Caco-2 (cell line): ENCODE data around the gene ITPRIP. TPM values are rescaled to one million over a fixed set of nuclear protein-coding genes. Genes with fewer than 3 reads are reported as not detected.

Experiments used
- BruUV-seq: library from RNA; stranded (reverse); fragments of 400-500 nt; replicated peaks from 2 replicates; lab custom pipeline; 2021; lab: Mats Ljungman, UMichigan
- CTCF ChIA-PET: fragments of 300-600 bp; sonication (Branson Sonifier 250); formaldehyde crosslinking; loops from one replicate; lab custom pipeline; 2022; ENCODE audit warnings: antibody characterized with exemption; lab: Charles Lee
- POLR2A ChIA-PET: fragments of 300-600 bp; sonication (Branson Sonifier 250); formaldehyde crosslinking; loops from one replicate; lab custom pipeline; 2022; ENCODE audit warnings: antibody characterized with exemption; lab: Charles Lee
- DNase-seq, 2 experiments: peaks; one replicate each; pipeline versions ENCODE4 v3.0.0 to v3.0.0-alpha.2; 2020 to 2022
- H3K27me3 ChIP-seq: replicated peaks from 2 replicates; pipeline ENCODE4 v1.6.0; 2011; ENCODE audit warnings: low read length; ENCODE audit not compliant: control insufficient read depth, insufficient read depth
- H3K36me3 ChIP-seq: 2 replicates; pipeline ENCODE4 v1.5.1; 2011; ENCODE audit warnings: low read length; ENCODE audit not compliant: control insufficient read depth, insufficient read depth
- H3K4me1 ChIP-seq: fragments of 250-450 bp; sonication (Bioruptor Pico); 2 replicates; pipeline ENCODE4 v1.5.1; 2020; ENCODE audit warnings: mild to moderate bottlenecking
- H3K4me3 ChIP-seq: 2 replicates; pipeline ENCODE4 v1.5.1; 2011; ENCODE audit warnings: low read depth, mild to moderate bottlenecking, control low read depth, low read length
- H3K9me3 ChIP-seq: fragments of 250-450 bp; sonication (Bioruptor Pico); 2 replicates; pipeline ENCODE4 v1.5.1; 2020; ENCODE audit warnings: mild to moderate bottlenecking, moderate library complexity
- H3K27ac Mint-ChIP-seq: one replicate; pipeline ENCODE4 v1.8.0; 2022; ENCODE audit warnings: mixed read lengths; ENCODE audit not compliant: unreplicated experiment
- H3K27me3 Mint-ChIP-seq: one replicate; pipeline ENCODE4 v1.8.0; 2022; ENCODE audit warnings: mixed read lengths; ENCODE audit not compliant: insufficient read depth, unreplicated experiment
- H3K36me3 Mint-ChIP-seq: one replicate; pipeline ENCODE4 v1.8.0; 2022; ENCODE audit warnings: mild to moderate bottlenecking, mixed read lengths; ENCODE audit not compliant: insufficient read depth, unreplicated experiment
- H3K4me1 Mint-ChIP-seq: one replicate; pipeline ENCODE4 v1.8.0; 2022; ENCODE audit warnings: low read depth, mixed read lengths; ENCODE audit not compliant: unreplicated experiment
- H3K4me3 Mint-ChIP-seq: one replicate; pipeline ENCODE4 v1.8.0; 2022; ENCODE audit warnings: mild to moderate bottlenecking, moderate library complexity, mixed read lengths; ENCODE audit not compliant: unreplicated experiment
- H3K9me3 Mint-ChIP-seq: one replicate; pipeline ENCODE4 v1.8.0; 2022; ENCODE audit warnings: mixed read lengths; ENCODE audit not compliant: unreplicated experiment
- CTCF ChIP-seq, 2 experiments: fragments of 200-600 bp in 1 of 2; IDR thresholded peaks; 1 replicate in 1 of 2; 2 replicates in 1 of 2; pipeline versions ENCODE4 v1.5.1 to v1.8.0; 2011 to 2022; ENCODE audit warnings: antibody characterized with exemption in 1 of 2, control low read depth in 1 of 2, inconsistent platforms in 1 of 2, low read depth in 1 of 2, low read length in 1 of 2, mild to moderate bottlenecking in 1 of 2, moderate library complexity in 1 of 2; ENCODE audit not compliant: insufficient read depth in 1 of 2, severe bottlenecking in 1 of 2, unreplicated experiment in 1 of 2
- intact Hi-C: fragments of 100-400 bp; cut with micrococcal nuclease; formaldehyde crosslinking; loops from one replicate; pipeline ENCODE4 v1.10.0; 2022; ENCODE audit not compliant: unreplicated experiment
- total RNA-seq: library from RNA; stranded (reverse); gene quantifications from 2 replicates; pipeline ENCODE4 v1.2.3, GENCODE V29; 2022

The ITPRIP gene
- total RNA-seq, 1 experiment from 2014 or later = 3.1 TPM

- Histone ChIP-seq H3K4me1 (no peaks in the 10 kb centered on the region), H3K27me3 (no peaks in the 10 kb centered on the region), H3K9me3 (peaks cover 5% of the 10 kb centered on the region), H3K36me3 (no peaks in the 10 kb centered on the region), H3K4me3 (no peak overlapping the region)
- H3K27me3 Mint-ChIP-seq = peaks cover 15% of the 10 kb centered on the region
- no peak for TF ChIP-seq CTCF (IDR thresholded peaks at IDR 0.05; ENCODE audit: insufficient read depth in 1 of 2, low read depth in 1 of 2, low read length in 1 of 2, severe bottlenecking in 1 of 2, unreplicated experiment in 1 of 2)
- H3K4me3 Mint-ChIP-seq = no peak overlapping the region
- H3K27ac Mint-ChIP-seq = no peak overlapping the region
- ChIA-PET CTCF (no interaction called here), POLR2A (no interaction called here)
- intact Hi-C loops = no loop called here
- BruUV-seq = no TSS peak
- no peak for DNase-seq
- H3K4me1 Mint-ChIP-seq = no peaks in the 10 kb centered on the region
- no peaks in the 10 kb centered on the region for H3K36me3 Mint-ChIP-seq
- H3K9me3 Mint-ChIP-seq = no peaks in the 10 kb centered on the region
These were observed 33.5 kb upstream of the ITPRIP start for GRCh38 chr10:104371753-104372152.

- ChIA-PET CTCF (interaction anchor here (0.7 kb wide), 1 partner anchor 62 kb away, joined by 3 read pairs; no protein-coding TSS in a partner anchor), POLR2A (no interaction called here)
- Histone ChIP-seq H3K9me3 (peaks cover 12% of the 10 kb centered on the region), H3K4me1 (no peaks in the 10 kb centered on the region), H3K27me3 (no peaks in the 10 kb centered on the region), H3K4me3 (no peak overlapping the region), H3K36me3 (no peaks in the 10 kb centered on the region)
- H3K9me3 Mint-ChIP-seq = no peaks in the 10 kb centered on the region
- H3K36me3 Mint-ChIP-seq = no peaks in the 10 kb centered on the region
- no TSS peak for BruUV-seq
- no peak for DNase-seq
- peaks cover 3% of the 10 kb centered on the region for H3K27me3 Mint-ChIP-seq
- no peak overlapping the region for H3K4me3 Mint-ChIP-seq
- no peaks in the 10 kb centered on the region for H3K4me1 Mint-ChIP-seq
- H3K27ac Mint-ChIP-seq = no peak overlapping the region
- no peak for TF ChIP-seq CTCF (IDR thresholded peaks at IDR 0.05; ENCODE audit: insufficient read depth in 1 of 2, low read depth in 1 of 2, low read length in 1 of 2, severe bottlenecking in 1 of 2, unreplicated experiment in 1 of 2)
- intact Hi-C loops = no loop called here
These were observed 30.1 kb upstream of the ITPRIP start for GRCh38 chr10:104368381-104368780.

- Mint-ChIP-seq H3K27me3 (peaks cover 3% of the 10 kb centered on the region), H3K4me1 (no peaks in the 10 kb centered on the region), H3K9me3 (no peaks in the 10 kb centered on the region), H3K4me3 (no peak overlapping the region), H3K36me3 (no peaks in the 10 kb centered on the region), H3K27ac (no peak overlapping the region)
- BruUV-seq = no TSS peak
- intact Hi-C loops = no loop called here
- ChIA-PET POLR2A (no interaction called here), CTCF (interaction anchor here (0.7 kb wide), 1 partner anchor 62 kb away, joined by 3 read pairs; no protein-coding TSS in a partner anchor)
- TF ChIP-seq CTCF (IDR thresholded peaks at IDR 0.05; ENCODE audit: insufficient read depth in 1 of 2, low read depth in 1 of 2, low read length in 1 of 2, severe bottlenecking in 1 of 2, unreplicated experiment in 1 of 2) = no peak
- Histone ChIP-seq H3K27me3 (no peaks in the 10 kb centered on the region), H3K36me3 (no peaks in the 10 kb centered on the region), H3K4me1 (no peaks in the 10 kb centered on the region), H3K9me3 (peaks cover 12% of the 10 kb centered on the region), H3K4me3 (no peak overlapping the region)
- no peak for DNase-seq
These were observed 29.6 kb upstream of the ITPRIP start for GRCh38 chr10:104367904-104368303.
